K562 (cell line): Measurements from ENCODE around the gene TLE6. TPM values are rescaled to one million over a fixed set of nuclear protein-coding genes. Genes with fewer than 3 reads are reported as not detected.

Source experiments
- BHLHE40 ChIP-seq: IDR thresholded peaks from 2 replicates; pipeline ENCODE4 v1.6.1; 2011; ENCODE audit warnings: low read length, improper control_type of control experiment
- CEBPZ ChIP-seq: fragments of 150-350 bp; IDR thresholded peaks from 2 replicates; pipeline ENCODE4 v1.6.1; 2014; ENCODE audit warnings: low read depth, mild to moderate bottlenecking, low read length, borderline replicate concordance
- CHD4 ChIP-seq: fragments of 200-600 bp; sonication (generic); IDR thresholded peaks from 3 replicates; pipeline ENCODE4 v1.6.1; 2012; ENCODE audit warnings: low read depth, mild to moderate bottlenecking, mixed read lengths, low read length, inconsistent platforms; ENCODE audit not compliant: insufficient read depth, insufficient replicate concordance, poor library complexity, severe bottlenecking
- CREB1 ChIP-seq, 2 experiments: sonication (generic) in 1 of 2; formaldehyde crosslinking in 1 of 2; IDR thresholded peaks; 2 replicates each; pipeline versions ENCODE4 v1.6.1 to v1.8.0; 2012 to 2022; ENCODE audit warnings: inconsistent platforms in 1 of 2, mild to moderate bottlenecking in 1 of 2, missing genetic modification reagents in 1 of 2, moderate library complexity in 1 of 2
- E2F6 ChIP-seq, 2 experiments: IDR thresholded peaks; 2 replicates each; pipeline ENCODE4 v1.6.1; 2011; ENCODE audit warnings: borderline replicate concordance in 1 of 2, control low read depth in 1 of 2, low read depth in 1 of 2, low read length in 1 of 2, mild to moderate bottlenecking in 1 of 2, mixed read lengths in 1 of 2, moderate library complexity in 1 of 2; ENCODE audit not compliant: insufficient read depth in 1 of 2, insufficient read length in 1 of 2, poor library complexity in 1 of 2, severe bottlenecking in 1 of 2; ENCODE audit errors: extremely low read depth in 1 of 2
- HCFC1 ChIP-seq: IDR thresholded peaks from 2 replicates; pipeline ENCODE4 v1.6.1; 2012; ENCODE audit warnings: low read depth, low read length, improper control_type of control experiment
- HDAC1 ChIP-seq, 2 experiments: fragments of 450-650 bp; IDR thresholded peaks; 2 replicates each; pipeline ENCODE4 v1.6.1; 2016 to 2017; ENCODE audit warnings: inconsistent platforms in 1 of 2, mild to moderate bottlenecking in 1 of 2, moderate library complexity in 1 of 2
- HMGN3 ChIP-seq: IDR thresholded peaks from 2 replicates; pipeline ENCODE4 v1.6.1; 2011; ENCODE audit warnings: borderline replicate concordance, low read depth, mild to moderate bottlenecking, mixed read lengths, low read length; ENCODE audit not compliant: insufficient read length; ENCODE audit errors: extremely low read depth
- IRF1 ChIP-seq: sonication (generic); formaldehyde crosslinking; IDR thresholded peaks from 2 replicates; pipeline ENCODE4 v1.8.0; 2022; ENCODE audit warnings: missing genetic modification reagents, mild to moderate bottlenecking, borderline replicate concordance
- L3MBTL2 ChIP-seq: fragments of 450-650 bp; IDR thresholded peaks from 2 replicates; pipeline ENCODE4 v1.6.1; 2016; ENCODE audit warnings: mild to moderate bottlenecking, moderate library complexity
- POLR2AphosphoS5 ChIP-seq: IDR thresholded peaks from 2 replicates; pipeline ENCODE4 v1.6.1; 2011; ENCODE audit warnings: mild to moderate bottlenecking, low read depth, low read length, moderate library complexity; ENCODE audit not compliant: control insufficient read depth, insufficient read depth
- POLR2G ChIP-seq: fragments of 200-400 bp; formaldehyde crosslinking; IDR thresholded peaks from 2 replicates; pipeline ENCODE4 v1.6.1; 2017; ENCODE audit warnings: low read depth, mild to moderate bottlenecking, antibody characterized with exemption, low read length, moderate library complexity
- RAD51 ChIP-seq: fragments of 450-650 bp; IDR thresholded peaks from 2 replicates; pipeline ENCODE4 v1.7.1; 2016; ENCODE audit warnings: low read depth, mild to moderate bottlenecking, borderline replicate concordance
- RBFOX2 ChIP-seq: fragments of 200-400 bp; formaldehyde crosslinking; IDR thresholded peaks from 2 replicates; pipeline ENCODE4 v1.6.1; 2017; ENCODE audit warnings: low read depth, mild to moderate bottlenecking, low read length, moderate library complexity
- SLC30A9 ChIP-seq: fragments of 250-450 bp; sonication (Bioruptor Pico); IDR thresholded peaks from 2 replicates; pipeline ENCODE4 v1.8.0; 2022; ENCODE audit warnings: mild to moderate bottlenecking, moderate library complexity
- SREBF1 ChIP-seq: fragments of 150-350 bp; IDR thresholded peaks from 2 replicates; pipeline ENCODE4 v1.6.1; 2014; ENCODE audit warnings: antibody characterized with exemption, low read depth, low read length, borderline replicate concordance
- TBP ChIP-seq: optimal IDR thresholded peaks from 2 replicates; pipeline ENCODE3; 2011; ENCODE audit warnings: low read depth, low read length, improper control_type of control experiment
- TEAD1 ChIP-seq, 2 experiments: fragments of 450-650 bp in 1 of 2; sonication (generic) in 1 of 2; formaldehyde crosslinking; IDR thresholded peaks; 2 replicates each; pipeline versions ENCODE4 v1.4.0 to v1.8.0; 2020 to 2022; ENCODE audit warnings: mild to moderate bottlenecking in 2 of 2, missing genetic modification reagents in 1 of 2
- TOE1 ChIP-seq, 2 experiments: fragments of 450-650 bp in 1 of 2; sonication (generic) in 1 of 2; formaldehyde crosslinking in 1 of 2; IDR thresholded peaks; 2 replicates each; pipeline versions ENCODE4 v1.7.1 to v1.8.0; 2016 to 2022; ENCODE audit warnings: borderline replicate concordance in 2 of 2, mild to moderate bottlenecking in 2 of 2, antibody characterized with exemption in 1 of 2, inconsistent platforms in 1 of 2, low read depth in 1 of 2, missing genetic modification reagents in 1 of 2, moderate library complexity in 1 of 2
- ZNF324 ChIP-seq: fragments of 250-450 bp; sonication (Bioruptor Pico); IDR thresholded peaks from 2 replicates; pipeline ENCODE4 v1.4.0; 2020; ENCODE audit warnings: mild to moderate bottlenecking
- polyA plus RNA-seq, 8 experiments: library from polyadenylated mRNA; depleted of rRNA in 4 of 8; stranded (reverse) in 5 of 8; unstranded in 3 of 8; fragments of >200 nt; fragmentation: Nextera tagmentation in 2 of 8; fragmentation: Illumina TruSeq in 1 of 8; extraction: Ambion mirVana in 2 of 8; extraction: Trizol in 1 of 8; gene quantifications; 2 replicates each; pipeline versions ENCODE4 v1.2.1 to v1.2.3, GENCODE V29; 2011 to 2014; ENCODE audit warnings: inconsistent platforms in 1 of 8, missing spikeins in 1 of 8
- total RNA-seq, 7 experiments: library from RNA; depleted of rRNA in 6 of 7; stranded (reverse); fragments of >200 nt in 6 of 7; fragmentation: Illumina TruSeq in 2 of 7; extraction: Trizol in 2 of 7; gene quantifications; 2 replicates each; pipeline versions ENCODE4 v1.2.1 to v1.2.3, GENCODE V29; 2011 to 2021; ENCODE audit warnings: low replicate concordance in 1 of 7

The TLE6 gene
- total and polyA plus RNA-seq, 9 of the 15 experiments (the other 6 are each of a cell fraction or from before 2014, with no cell fraction given) = 1.1 to 6.1 (median 2.5) TPM

- TF ChIP-seq HDAC1 (IDR thresholded peaks at IDR 0.05) = peak in 1 of 2 experiments; percentile 82; a peak in 2 of 4 replicates
- TF ChIP-seq RBFOX2 = peak; percentile 77
- TF ChIP-seq POLR2G = peak; percentile 77
- no peak for TF ChIP-seq CHD4
- TF ChIP-seq SLC30A9 (CRISPR knock-in tag) = no peak
- TF ChIP-seq TEAD1 (CRISPR knock-in tag; IDR thresholded peaks at IDR 0.05) = peak in 1 of 2 experiments; percentile 37; a peak in 1 of 4 replicates
- TF ChIP-seq IRF1 (CRISPR knock-in tag) = no peak
- TF ChIP-seq HMGN3 = peak; percentile 87
- TF ChIP-seq CREB1 (IDR thresholded peaks at IDR 0.05) = no peak
- peak; percentile 43; the same call in 1 of the 2 replicates for TF ChIP-seq CREB1 (CRISPR knock-in tag; IDR thresholded peaks at IDR 0.05)
- TF ChIP-seq ZNF324 = no peak
- peak; percentile 96 for TF ChIP-seq L3MBTL2
- 0 out of 2 replicates have a peak, but pooled peaks have one; percentile 9 for TF ChIP-seq HCFC1
- TF ChIP-seq TBP = peak; percentile 60
- TF ChIP-seq TOE1 (IDR thresholded peaks at IDR 0.05; ENCODE audit: borderline replicate concordance) = peak; percentile 56; the same call in 1 of the 2 replicates
- no peak for TF ChIP-seq TOE1 (CRISPR knock-in tag; IDR thresholded peaks at IDR 0.05; ENCODE audit: borderline replicate concordance, low read depth)
- peak; percentile 94 for TF ChIP-seq BHLHE40
- TF ChIP-seq SREBF1 = no peak
- peak; percentile 88 for TF ChIP-seq RAD51
- peak; percentile 37; the same call in 1 of the 2 replicates for TF ChIP-seq POLR2AphosphoS5
- no peak for TF ChIP-seq CEBPZ
- TF ChIP-seq E2F6 (IDR thresholded peaks at IDR 0.05; ENCODE audit: borderline replicate concordance in 1 of 2, extremely low read depth in 1 of 2, insufficient read depth in 1 of 2, insufficient read length in 1 of 2, low read depth in 1 of 2, low read length in 1 of 2, poor library complexity in 1 of 2, severe bottlenecking in 1 of 2) = peak; percentile 83 to 96
Observed at GRCh38 chr19:2977001-2977745, at the start of gene TLE6 (continued).
